H9 (cell line): ENCODE data around the gene CDKAL1. TPM values are rescaled to one million over a fixed set of nuclear protein-coding genes. Genes with fewer than 3 reads are reported as not detected.

Experiments used
- DNase-seq: peaks from one replicate; pipeline ENCODE4 v3.0.0-alpha.2; 2017
- H2AFZ ChIP-seq: one replicate; pipeline ENCODE4 v1.6.1; 2013; ENCODE audit warnings: mild to moderate bottlenecking, low read length, control low read depth, moderate library complexity
- H2AK5ac ChIP-seq: 2 replicates; pipeline ENCODE4 v1.6.1; 2013; ENCODE audit warnings: low read length, control low read depth, mixed read lengths; ENCODE audit not compliant: insufficient read length
- H2BK120ac ChIP-seq: one replicate; pipeline ENCODE4 v1.6.1; 2013; ENCODE audit warnings: low read depth, mild to moderate bottlenecking, low read length, control low read depth, inconsistent platforms; ENCODE audit not compliant: poor library complexity, severe bottlenecking
- H2BK12ac ChIP-seq: 2 replicates; pipeline ENCODE4 v1.6.1; 2013; ENCODE audit warnings: low read length, control low read depth, mixed read lengths, low read depth; ENCODE audit not compliant: insufficient read length
- H2BK15ac ChIP-seq: 2 replicates; pipeline ENCODE4 v1.6.1; 2013; ENCODE audit warnings: low read depth, low read length, control low read depth
- H2BK20ac ChIP-seq: one replicate; pipeline ENCODE4 v1.6.1; 2013; ENCODE audit warnings: low read depth, mild to moderate bottlenecking, low read length, control low read depth, inconsistent platforms; ENCODE audit not compliant: poor library complexity, severe bottlenecking
- H2BK5ac ChIP-seq: 2 replicates; pipeline ENCODE4 v1.6.1; 2013; ENCODE audit warnings: low read length, control low read depth, mixed read lengths; ENCODE audit not compliant: insufficient read length
- H3K14ac ChIP-seq: 2 replicates; pipeline ENCODE4 v1.6.1; 2013; ENCODE audit warnings: low read length, control low read depth; ENCODE audit not compliant: insufficient read depth
- H3K18ac ChIP-seq: 2 replicates; pipeline ENCODE4 v1.6.1; 2013; ENCODE audit warnings: low read depth, mild to moderate bottlenecking, mixed read lengths, low read length, control low read depth; ENCODE audit not compliant: insufficient read length
- H3K23ac ChIP-seq: 2 replicates; pipeline ENCODE4 v1.6.1; 2013; ENCODE audit warnings: low read length, control low read depth, mixed read lengths, low read depth; ENCODE audit not compliant: insufficient read length
- H3K23me2 ChIP-seq: 2 replicates; pipeline ENCODE4 v1.6.1; 2013; ENCODE audit warnings: low read depth, mild to moderate bottlenecking, mixed read lengths, low read length, control low read depth; ENCODE audit not compliant: insufficient read length, poor library complexity, severe bottlenecking
- H3K27ac ChIP-seq: 2 replicates; pipeline ENCODE4 v1.5.1; 2013; ENCODE audit warnings: low read length, control low read depth, mixed read lengths, low read depth; ENCODE audit not compliant: insufficient read length
- H3K27me3 ChIP-seq: 2 replicates; pipeline ENCODE4 v1.6.1; 2013; ENCODE audit warnings: low read length, control low read depth, inconsistent platforms; ENCODE audit not compliant: insufficient read depth
- H3K4ac ChIP-seq: 2 replicates; pipeline ENCODE4 v1.6.1; 2013; ENCODE audit warnings: low read depth, mild to moderate bottlenecking, control low read depth, inconsistent platforms, low read length, moderate library complexity
- H3K4me1 ChIP-seq: 2 replicates; pipeline ENCODE4 v1.6.1; 2013; ENCODE audit warnings: low read length, control low read depth, inconsistent platforms; ENCODE audit not compliant: insufficient read depth
- H3K4me2 ChIP-seq: 2 replicates; pipeline ENCODE4 v1.6.1; 2013; ENCODE audit warnings: low read length, control low read depth, mixed read lengths; ENCODE audit not compliant: insufficient read length, insufficient read depth
- H3K56ac ChIP-seq: 2 replicates; pipeline ENCODE4 v1.6.1; 2013; ENCODE audit warnings: low read depth, mild to moderate bottlenecking, mixed read lengths, low read length, control low read depth; ENCODE audit not compliant: insufficient read length
- H3K79me1 ChIP-seq: 2 replicates; pipeline ENCODE4 v1.6.1; 2013; ENCODE audit warnings: low read depth, mild to moderate bottlenecking, moderate library complexity, low read length, control low read depth, inconsistent platforms; ENCODE audit not compliant: insufficient read depth, poor library complexity, severe bottlenecking
- H3K79me2 ChIP-seq: 2 replicates; pipeline ENCODE4 v1.6.1; 2013; ENCODE audit warnings: low read length, control low read depth, inconsistent platforms; ENCODE audit not compliant: insufficient read depth
- H3K9ac ChIP-seq: 2 replicates; pipeline ENCODE4 v1.6.1; 2013; ENCODE audit warnings: low read length, control low read depth, mixed read lengths; ENCODE audit not compliant: insufficient read length; ENCODE audit errors: extremely low read depth
- H3K9me3 ChIP-seq: one replicate; pipeline ENCODE4 v1.6.1; 2013; ENCODE audit warnings: low read depth, low read length, inconsistent platforms; ENCODE audit not compliant: control insufficient read depth
- H3T11ph ChIP-seq: one replicate; pipeline ENCODE4 v1.6.1; 2013; ENCODE audit warnings: mild to moderate bottlenecking, low read length, control low read depth, inconsistent platforms
- H4K20me1 ChIP-seq: one replicate; pipeline ENCODE4 v1.6.1; 2013; ENCODE audit not compliant: control insufficient read depth, insufficient read length, insufficient read depth
- H4K5ac ChIP-seq: 2 replicates; pipeline ENCODE4 v1.6.1; 2013; ENCODE audit warnings: low read depth, mild to moderate bottlenecking, mixed read lengths, low read length, control low read depth; ENCODE audit not compliant: insufficient read length
- H4K8ac ChIP-seq: replicated peaks from 2 replicates; pipeline ENCODE4 v1.6.1; 2013; ENCODE audit warnings: low read length, control low read depth, mixed read lengths, low read depth; ENCODE audit not compliant: insufficient read length
- H4K91ac ChIP-seq: 2 replicates; pipeline ENCODE4 v1.6.1; 2013; ENCODE audit warnings: low read depth, mild to moderate bottlenecking, moderate library complexity, mixed read lengths, low read length, control low read depth; ENCODE audit not compliant: insufficient read length
- H3K27ac Mint-ChIP-seq, 3 experiments: 2 replicates in 2 of 3; 3 replicates in 1 of 3; pipeline ENCODE4 v1.8.0; 2020 to 2021; ENCODE audit warnings: mixed read lengths in 3 of 3, mild to moderate bottlenecking in 1 of 3, moderate library complexity in 1 of 3
- H3K27me3 Mint-ChIP-seq: 2 replicates; pipeline ENCODE4 v1.8.0; 2021; ENCODE audit warnings: low read depth, mild to moderate bottlenecking, moderate library complexity, mixed read lengths
- H3K36me3 Mint-ChIP-seq, 3 experiments: 2 replicates in 2 of 3; 3 replicates in 1 of 3; pipeline ENCODE4 v1.8.0; 2020 to 2021; ENCODE audit warnings: low read depth in 3 of 3, mixed read lengths in 3 of 3; ENCODE audit not compliant: insufficient read depth in 1 of 3
- H3K4me1 Mint-ChIP-seq, 2 experiments: 2 replicates each; pipeline ENCODE4 v1.8.0; 2020; ENCODE audit warnings: mixed read lengths in 2 of 2
- H3K4me3 Mint-ChIP-seq, 2 experiments: 2 replicates in 1 of 2; 3 replicates in 1 of 2; pipeline ENCODE4 v1.8.0; 2020 to 2021; ENCODE audit warnings: mild to moderate bottlenecking in 2 of 2, mixed read lengths in 2 of 2, moderate library complexity in 1 of 2
- H3K9me3 Mint-ChIP-seq, 2 experiments: 2 replicates in 1 of 2; 3 replicates in 1 of 2; pipeline ENCODE4 v1.8.0; 2020; ENCODE audit warnings: mild to moderate bottlenecking in 2 of 2, mixed read lengths in 2 of 2, moderate library complexity in 1 of 2
- WGBS: extraction: QIAGEN DNeasy Blood & Tissue Kit; methylation state at CpG from one replicate; pipeline ENCODE4 v1.1.7; 2013; ENCODE audit warnings: missing lambda C conversion rate, low lambda C conversion rate, mixed read lengths; ENCODE audit not compliant: insufficient read length; ENCODE audit errors: extremely low coverage; 5-methylcytosine and 5-hydroxymethylcytosine counted together
- total RNA-seq: library from RNA; stranded (reverse); gene quantifications from 2 replicates; pipeline ENCODE4 v1.2.1, GENCODE V29; 2021
- TF ChIP-seq, protein P1 (sequence below): fragments of 200-600 bp; sonication (generic); conservative IDR thresholded peaks from 3 replicates; pipeline ENCODE4 v1.8.0; 2021; ENCODE audit warnings: antibody characterized with exemption, mild to moderate bottlenecking

Gene CDKAL1
- total RNA-seq, 1 experiment from 2014 or later: 23.0 TPM

- no peaks in the 10 kb centered on the region for H3K79me1 ChIP-seq
- H2BK15ac ChIP-seq: no peak overlapping the region
- H3K27me3 Mint-ChIP-seq: no peaks in the 10 kb centered on the region
- H3K79me2 ChIP-seq: no peaks in the 10 kb centered on the region
- no peak overlapping the region for H2AK5ac ChIP-seq
- H4K91ac ChIP-seq: no peak overlapping the region
- H3K56ac ChIP-seq: no peak overlapping the region
- peaks cover 7 to 10% of the 10 kb centered on the region in 2 experiments for H3K4me1 Mint-ChIP-seq
- H3K14ac ChIP-seq: no peak overlapping the region
- H4K5ac ChIP-seq: no peak overlapping the region
- H2BK12ac ChIP-seq: no peak overlapping the region
- no peak overlapping the region for H4K8ac ChIP-seq
- H3K27me3 ChIP-seq: no peaks in the 10 kb centered on the region
- no peaks in the 10 kb centered on the region for H3K9me3 Mint-ChIP-seq
- H3K18ac ChIP-seq: no peak overlapping the region
- no peak overlapping the region for H3K4ac ChIP-seq
- H3K4me3 Mint-ChIP-seq: no peak overlapping the region
- H3K27ac Mint-ChIP-seq: no peak overlapping the region
- no peaks in the 10 kb centered on the region for H3K23me2 ChIP-seq
- no CpG with 5 or more reads among the region's 1 CpG for WGBS
- no peak overlapping the region for H2BK120ac ChIP-seq
- no peaks in the 10 kb centered on the region for H3K4me1 ChIP-seq
- H3K9ac ChIP-seq: no peak overlapping the region
- no peaks in the 10 kb centered on the region; a peak in 1 of 7 replicates for H3K36me3 Mint-ChIP-seq
- no peak overlapping the region for H2BK20ac ChIP-seq
- H3K9me3 ChIP-seq: no peaks in the 10 kb centered on the region
- TF ChIP-seq, protein P1, sequence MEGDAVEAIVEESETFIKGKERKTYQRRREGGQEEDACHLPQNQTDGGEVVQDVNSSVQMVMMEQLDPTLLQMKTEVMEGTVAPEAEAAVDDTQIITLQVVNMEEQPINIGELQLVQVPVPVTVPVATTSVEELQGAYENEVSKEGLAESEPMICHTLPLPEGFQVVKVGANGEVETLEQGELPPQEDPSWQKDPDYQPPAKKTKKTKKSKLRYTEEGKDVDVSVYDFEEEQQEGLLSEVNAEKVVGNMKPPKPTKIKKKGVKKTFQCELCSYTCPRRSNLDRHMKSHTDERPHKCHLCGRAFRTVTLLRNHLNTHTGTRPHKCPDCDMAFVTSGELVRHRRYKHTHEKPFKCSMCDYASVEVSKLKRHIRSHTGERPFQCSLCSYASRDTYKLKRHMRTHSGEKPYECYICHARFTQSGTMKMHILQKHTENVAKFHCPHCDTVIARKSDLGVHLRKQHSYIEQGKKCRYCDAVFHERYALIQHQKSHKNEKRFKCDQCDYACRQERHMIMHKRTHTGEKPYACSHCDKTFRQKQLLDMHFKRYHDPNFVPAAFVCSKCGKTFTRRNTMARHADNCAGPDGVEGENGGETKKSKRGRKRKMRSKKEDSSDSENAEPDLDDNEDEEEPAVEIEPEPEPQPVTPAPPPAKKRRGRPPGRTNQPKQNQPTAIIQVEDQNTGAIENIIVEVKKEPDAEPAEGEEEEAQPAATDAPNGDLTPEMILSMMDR: no peak
- H2AFZ ChIP-seq: no peak overlapping the region
- no peaks in the 10 kb centered on the region for H4K20me1 ChIP-seq
- H2BK5ac ChIP-seq: no peak overlapping the region
- no peak overlapping the region for H3K27ac ChIP-seq
- no peak overlapping the region for H3K23ac ChIP-seq
- DNase-seq: no peak
- H3K4me2 ChIP-seq: no peak overlapping the region
- H3T11ph ChIP-seq: no peak overlapping the region
Observed at GRCh38 chr6:21037453-21037852, 503.2 kb downstream of the CDKAL1 start.
